ENCODE measurements around the gene EGFL7. TPM values are rescaled to one million over a fixed set of nuclear protein-coding genes. Genes with fewer than 3 reads are reported as not detected.

EGFL7 gene
- total RNA-seq, 1 donor from 2014 or later: 35.0 TPM

DNA sequence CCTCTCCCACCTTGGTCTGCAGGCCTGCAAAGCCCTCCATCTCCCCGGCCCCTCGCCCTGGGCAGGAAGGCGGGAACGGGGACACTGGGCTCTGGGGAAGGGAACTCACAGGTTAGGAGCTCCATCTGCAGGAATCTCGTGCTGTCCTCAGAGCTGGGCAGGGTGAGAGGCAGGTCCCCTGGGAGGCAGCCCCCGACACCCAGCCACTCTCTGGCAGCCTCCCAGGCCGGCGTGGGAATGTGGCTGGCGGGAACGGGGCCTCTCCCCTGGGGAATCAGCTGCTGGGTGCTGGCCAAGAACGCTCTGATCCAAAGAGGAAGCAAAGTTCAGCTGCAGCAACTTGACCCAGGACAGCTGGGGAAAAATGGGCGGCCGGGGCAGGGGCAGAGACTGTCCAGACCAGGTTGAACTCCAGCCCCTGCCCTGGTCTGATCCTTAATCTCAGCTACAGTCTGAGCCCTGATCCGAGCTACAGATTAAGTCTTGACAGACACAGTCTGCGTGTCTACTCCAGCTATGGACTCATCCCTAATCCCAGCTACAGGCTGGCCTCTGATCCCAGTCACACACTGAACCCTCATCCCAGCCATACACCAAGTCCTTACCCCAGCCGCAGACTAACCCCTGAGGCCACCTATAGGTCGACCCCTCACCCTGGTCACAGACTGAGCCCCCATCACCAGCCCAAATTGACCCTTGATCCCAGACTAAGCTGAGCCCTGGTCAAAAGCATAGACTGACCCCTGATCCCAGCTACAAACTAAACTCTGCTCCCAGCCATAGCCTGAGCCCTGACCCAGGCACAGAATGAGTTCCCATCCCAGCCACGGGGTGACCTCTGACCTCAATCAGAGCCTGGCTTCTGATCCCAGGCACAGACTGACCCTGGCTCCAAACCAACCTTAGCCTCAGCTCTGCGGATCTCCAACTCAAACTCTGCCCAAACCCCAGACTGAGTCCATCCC, 37.3 kb upstream of the EGFL7 start:
- DNase-seq (ENCODE audit: low read depth): no peak
- TF ChIP-seq, protein P1, sequence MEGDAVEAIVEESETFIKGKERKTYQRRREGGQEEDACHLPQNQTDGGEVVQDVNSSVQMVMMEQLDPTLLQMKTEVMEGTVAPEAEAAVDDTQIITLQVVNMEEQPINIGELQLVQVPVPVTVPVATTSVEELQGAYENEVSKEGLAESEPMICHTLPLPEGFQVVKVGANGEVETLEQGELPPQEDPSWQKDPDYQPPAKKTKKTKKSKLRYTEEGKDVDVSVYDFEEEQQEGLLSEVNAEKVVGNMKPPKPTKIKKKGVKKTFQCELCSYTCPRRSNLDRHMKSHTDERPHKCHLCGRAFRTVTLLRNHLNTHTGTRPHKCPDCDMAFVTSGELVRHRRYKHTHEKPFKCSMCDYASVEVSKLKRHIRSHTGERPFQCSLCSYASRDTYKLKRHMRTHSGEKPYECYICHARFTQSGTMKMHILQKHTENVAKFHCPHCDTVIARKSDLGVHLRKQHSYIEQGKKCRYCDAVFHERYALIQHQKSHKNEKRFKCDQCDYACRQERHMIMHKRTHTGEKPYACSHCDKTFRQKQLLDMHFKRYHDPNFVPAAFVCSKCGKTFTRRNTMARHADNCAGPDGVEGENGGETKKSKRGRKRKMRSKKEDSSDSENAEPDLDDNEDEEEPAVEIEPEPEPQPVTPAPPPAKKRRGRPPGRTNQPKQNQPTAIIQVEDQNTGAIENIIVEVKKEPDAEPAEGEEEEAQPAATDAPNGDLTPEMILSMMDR (conservative IDR thresholded peaks at IDR 0.05; ENCODE audit: low read depth, low read length): peak; percentile 56

DNA sequence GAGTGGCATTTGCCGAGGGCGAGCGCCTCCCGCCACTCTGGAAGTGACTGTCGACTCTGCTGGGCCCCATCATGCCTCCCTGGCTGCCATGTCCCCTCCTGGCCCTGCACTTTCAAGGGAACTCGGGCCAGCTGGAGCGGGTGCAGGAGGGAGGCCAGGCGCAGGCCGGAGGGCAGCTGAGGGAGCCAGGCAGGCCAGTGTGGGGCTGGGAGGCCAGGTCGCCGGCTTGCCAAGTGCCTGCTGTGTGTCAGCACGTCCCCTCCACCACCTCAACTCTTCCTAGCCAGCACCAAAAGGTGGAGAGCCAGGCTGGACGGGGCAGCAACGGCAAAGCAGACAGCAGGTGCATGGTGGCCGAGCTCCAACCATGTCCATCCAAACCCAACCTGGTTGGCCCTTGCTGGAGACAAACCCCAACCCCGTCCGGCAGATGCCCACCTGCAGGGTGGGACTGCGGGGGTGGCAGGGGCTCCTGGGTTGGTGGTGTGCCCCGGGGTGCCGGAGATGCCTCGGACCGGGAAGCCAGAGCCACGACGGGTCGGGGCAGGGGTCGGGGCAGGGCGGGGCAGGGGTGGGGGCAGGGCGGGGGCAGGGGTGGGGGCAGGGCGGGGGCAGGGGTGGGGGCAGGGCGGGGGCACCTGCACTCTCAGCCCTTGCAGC, 36.5 kb upstream of the EGFL7 start:
- no peak overlapping the region for H3K4me3 ChIP-seq (ENCODE audit: low read depth, low read length)
- DNase-seq (ENCODE audit: low read depth): no peak
- TF ChIP-seq, protein P1 (conservative IDR thresholded peaks at IDR 0.05; ENCODE audit: low read depth, low read length): no peak

More for the DNA sequence above, 37.3 kb upstream of the EGFL7 start:
- no peak overlapping the region for H3K4me3 ChIP-seq (ENCODE audit: low read depth, low read length)

DNA sequence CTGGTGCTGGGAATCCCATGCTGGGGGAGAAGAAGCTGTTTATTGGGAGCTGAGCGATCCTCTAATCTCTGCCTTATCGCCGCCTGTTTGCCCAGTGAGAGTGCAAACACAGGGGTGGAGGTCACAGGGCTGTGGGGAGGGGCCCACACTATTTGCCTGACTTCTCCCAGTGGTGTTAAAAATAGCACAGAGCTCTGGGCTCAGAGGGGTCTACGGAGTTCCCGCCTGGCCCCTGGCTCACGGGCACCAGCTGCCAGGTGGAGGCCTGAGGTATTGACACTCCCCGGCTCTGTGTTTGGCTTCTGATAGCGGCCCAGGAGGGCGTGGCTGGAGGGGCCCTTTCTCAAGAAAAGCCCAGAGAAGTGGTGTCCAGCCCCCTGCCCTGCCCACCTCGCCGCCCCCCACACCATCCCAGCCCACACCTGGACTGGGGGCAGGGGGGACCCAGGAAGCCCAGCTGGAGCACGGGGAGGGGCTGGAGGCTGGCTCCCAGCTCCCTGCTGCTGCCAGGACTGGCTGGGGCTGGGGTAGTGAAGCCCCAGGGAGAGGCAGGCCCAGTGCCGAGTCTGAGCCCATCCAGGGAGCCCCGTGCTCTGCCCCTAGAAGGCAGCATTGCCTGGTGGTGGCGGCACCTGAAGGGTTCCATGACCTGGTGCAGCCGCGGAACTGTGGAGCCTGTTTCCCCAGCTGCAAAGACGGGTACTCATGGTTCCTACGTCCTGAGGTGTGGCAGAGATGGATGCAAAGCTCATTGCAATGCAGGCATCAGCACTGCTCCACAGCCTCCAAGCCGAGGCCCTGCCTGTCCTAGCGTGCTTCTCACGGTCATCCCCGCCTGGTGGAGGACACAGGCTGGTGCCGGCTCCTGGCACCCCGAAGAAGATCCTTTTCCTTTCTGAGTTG, 35.7 kb upstream of the EGFL7 start:
- TF ChIP-seq, protein P1 (conservative IDR thresholded peaks at IDR 0.05; ENCODE audit: low read depth, low read length): no peak
- no peak for DNase-seq (ENCODE audit: low read depth)
- no peak overlapping the region for H3K4me3 ChIP-seq (ENCODE audit: low read depth, low read length)

DNA sequence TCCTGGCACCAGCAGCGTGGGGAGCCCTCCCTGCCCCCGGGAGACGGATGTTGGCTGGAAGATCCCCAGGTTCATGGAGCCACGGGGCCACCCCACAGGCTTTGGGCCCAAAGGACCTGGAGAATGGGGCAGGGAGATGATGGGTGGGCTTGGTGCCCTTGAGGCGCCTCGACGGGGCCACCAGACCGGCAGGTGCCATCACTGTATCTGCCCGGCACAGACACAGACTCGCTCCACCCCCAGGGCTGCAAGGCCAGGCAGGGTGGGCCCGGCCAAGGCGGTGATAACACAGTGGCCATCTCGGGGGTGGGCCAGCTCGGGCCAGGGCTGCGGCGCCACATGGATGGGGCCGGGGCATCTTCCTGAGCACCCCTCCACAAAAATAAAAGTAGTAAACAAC, 35.0 kb upstream of the EGFL7 start:
- H3K4me3 ChIP-seq (ENCODE audit: low read depth, low read length): no peak overlapping the region
- DNase-seq (ENCODE audit: low read depth): no peak
- TF ChIP-seq, protein P1 (conservative IDR thresholded peaks at IDR 0.05; ENCODE audit: low read depth, low read length): no peak

DNA sequence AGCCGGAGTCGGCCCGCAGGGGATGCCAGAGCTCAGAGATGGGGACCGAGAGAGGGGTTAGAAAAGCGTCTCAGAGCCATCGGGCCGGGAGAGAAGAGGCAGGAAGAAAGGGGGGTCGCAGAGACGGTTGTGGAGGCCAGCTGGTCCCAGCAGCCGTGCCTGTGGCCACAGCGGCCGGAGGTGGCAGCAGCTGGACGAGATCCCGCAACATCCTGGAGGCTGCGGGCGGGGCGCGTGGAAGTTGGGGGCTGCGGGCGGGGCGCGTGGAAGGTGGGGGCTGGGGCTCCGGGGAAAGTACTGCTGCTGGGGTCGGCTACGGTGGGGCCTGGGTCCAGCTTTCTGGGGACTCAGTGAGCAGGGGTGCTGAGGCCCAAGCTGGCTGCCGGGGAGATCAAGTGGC, 34.4 kb upstream of the EGFL7 start:
- DNase-seq (ENCODE audit: low read depth): no peak
- H3K4me3 ChIP-seq (ENCODE audit: low read depth, low read length): no peak overlapping the region
- TF ChIP-seq, protein P1 (conservative IDR thresholded peaks at IDR 0.05; ENCODE audit: low read depth, low read length): no peak

DNA sequence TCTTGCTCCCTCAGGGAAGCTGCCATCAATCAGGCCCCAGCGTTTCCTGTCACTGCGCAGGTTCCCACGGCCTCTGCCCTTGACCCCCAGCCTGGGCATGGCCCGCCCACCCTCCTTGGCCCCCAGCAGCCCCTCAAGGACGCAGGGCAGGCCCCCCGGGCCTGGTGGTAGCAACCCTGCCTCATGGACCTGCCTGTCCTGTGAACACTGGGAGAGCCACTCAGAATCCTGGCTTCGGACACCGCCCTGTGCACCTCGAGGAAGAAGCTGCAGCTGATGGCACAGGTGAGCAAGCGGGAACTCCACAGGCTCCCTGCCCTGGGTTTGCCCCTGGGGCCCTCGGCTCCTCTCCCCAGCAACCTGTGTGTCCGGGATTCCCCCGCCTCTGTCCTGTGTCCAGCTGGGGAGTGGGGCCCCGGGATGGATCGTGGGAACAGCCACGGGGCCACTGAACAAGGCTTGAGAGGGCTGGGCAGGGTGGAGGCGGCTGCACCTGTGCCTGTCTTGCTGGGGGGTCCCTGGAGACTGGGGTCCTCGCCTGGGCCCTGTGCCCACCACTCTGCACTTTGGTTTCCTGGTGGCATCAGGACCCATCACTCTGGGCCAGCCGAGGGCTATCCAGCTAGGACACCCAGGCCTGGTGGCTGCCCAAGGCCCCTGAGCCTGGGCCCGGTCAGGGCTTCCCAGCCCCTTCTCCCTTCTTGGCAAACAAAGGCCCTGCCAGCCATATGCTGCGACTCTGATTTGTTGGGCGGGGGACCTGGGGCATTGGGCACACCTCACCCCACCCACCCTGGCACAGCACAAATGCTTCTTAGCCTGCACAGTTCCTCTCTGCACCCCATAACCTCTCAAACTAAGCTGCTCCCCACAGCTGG, 33.5 kb upstream of the EGFL7 start:
- TF ChIP-seq, protein P1 (conservative IDR thresholded peaks at IDR 0.05; ENCODE audit: low read depth, low read length): no peak
- DNase-seq (ENCODE audit: low read depth): no peak
- no peak overlapping the region for H3K4me3 ChIP-seq (ENCODE audit: low read depth, low read length)
